Stimulated activated CD8-positive, alpha-beta memory T cell treated with anti-CD3 and anti-CD28 coated beads, Interleukin-15, amount 100 ng/mL, for 48 hours (primary cell): Measurements from ENCODE around the gene ZFP64.
"Not testable (repeated sequence)": the region's sequence is repeated elsewhere in the genome, so short reads cannot be mapped to it uniquely, and the experiment has no call there.

Experiments used
- DNase-seq, 2 donors: peaks; one replicate each; pipeline ENCODE4 v3.0.0-alpha.2; 2020; ENCODE audit warnings: low read depth in 2 of 2

ZFP64 gene

DNA sequence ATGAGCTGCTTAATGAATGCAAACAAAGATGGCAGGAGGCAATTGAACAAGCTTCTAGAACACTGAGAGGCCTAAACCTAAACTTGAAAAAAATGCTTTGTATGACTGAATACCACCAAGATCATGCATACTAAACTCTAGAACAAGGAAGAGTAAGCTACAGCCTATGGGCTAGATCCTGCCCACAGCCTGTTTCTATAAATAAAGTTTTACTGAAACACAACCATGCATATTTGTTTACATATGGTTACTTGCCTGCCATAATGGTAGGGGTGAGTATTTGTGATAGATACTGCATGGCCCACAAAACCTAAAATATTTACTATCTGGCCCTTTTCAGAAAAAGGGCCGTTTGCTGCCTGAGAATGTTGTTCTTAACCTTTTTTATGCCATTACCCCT lies 37.0 kb downstream of the ZFP64 start:
- no peak for DNase-seq

DNA sequence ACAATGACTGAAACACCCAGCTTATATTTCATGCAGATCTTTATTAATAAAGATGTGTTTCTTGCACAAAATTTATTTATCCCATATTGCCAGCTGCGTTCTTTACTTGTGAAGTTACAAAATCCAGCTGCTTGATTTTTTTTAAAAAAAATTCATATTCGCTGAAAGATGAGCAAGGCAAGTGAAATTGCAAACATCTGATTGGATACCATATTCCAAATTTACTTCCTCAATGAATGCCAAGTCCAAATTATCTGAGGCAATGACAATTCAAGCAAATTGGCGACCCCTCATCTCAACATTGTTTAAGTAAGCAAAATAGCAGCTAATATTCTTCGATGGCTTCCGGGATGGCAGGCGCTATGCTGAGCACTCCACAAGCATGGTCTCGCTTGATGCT lies 37.7 kb downstream of the ZFP64 start:
- DNase-seq = no peak

DNA sequence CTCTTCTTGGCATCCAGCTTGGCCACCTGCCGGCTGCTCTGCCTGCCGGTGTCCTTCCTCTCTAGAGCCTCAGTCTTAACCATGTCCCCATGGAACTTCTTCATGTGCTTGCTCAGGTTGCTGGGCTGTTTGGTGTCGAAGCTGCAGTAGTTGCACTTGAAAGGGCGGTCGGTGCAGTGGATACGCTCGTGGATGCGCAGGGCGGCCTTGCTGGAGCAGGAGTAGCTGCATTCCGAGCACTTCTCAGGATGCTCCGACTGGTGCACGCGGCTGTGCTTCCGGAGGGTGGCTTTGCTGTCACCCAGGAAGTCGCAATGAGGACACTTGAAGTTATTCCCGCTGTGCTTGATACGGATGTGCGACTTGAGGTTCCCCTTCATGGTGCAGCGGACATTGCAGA lies 38.7 kb downstream of the ZFP64 start:
- no peak for DNase-seq

DNA sequence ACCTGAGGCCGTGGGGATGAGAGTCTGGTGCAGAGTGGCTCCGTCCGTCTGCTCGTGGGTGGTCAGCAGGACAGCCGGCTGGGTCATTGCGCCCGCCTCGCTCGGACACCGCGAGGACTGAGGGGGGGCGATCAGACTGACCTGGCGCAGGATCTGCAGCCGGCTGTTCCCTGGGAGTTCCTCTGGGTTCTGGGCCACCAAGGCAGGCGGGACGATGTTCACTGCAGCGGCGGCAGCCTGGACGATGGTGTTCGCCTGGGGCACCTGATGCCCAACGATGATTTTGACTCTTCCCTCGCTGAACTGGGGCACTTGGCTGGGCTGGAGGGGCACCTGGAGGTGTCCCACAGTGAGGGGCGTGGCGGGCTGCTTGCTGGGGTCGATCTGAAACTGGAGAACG lies 39.2 kb downstream of the ZFP64 start:
- no peak for DNase-seq

DNA sequence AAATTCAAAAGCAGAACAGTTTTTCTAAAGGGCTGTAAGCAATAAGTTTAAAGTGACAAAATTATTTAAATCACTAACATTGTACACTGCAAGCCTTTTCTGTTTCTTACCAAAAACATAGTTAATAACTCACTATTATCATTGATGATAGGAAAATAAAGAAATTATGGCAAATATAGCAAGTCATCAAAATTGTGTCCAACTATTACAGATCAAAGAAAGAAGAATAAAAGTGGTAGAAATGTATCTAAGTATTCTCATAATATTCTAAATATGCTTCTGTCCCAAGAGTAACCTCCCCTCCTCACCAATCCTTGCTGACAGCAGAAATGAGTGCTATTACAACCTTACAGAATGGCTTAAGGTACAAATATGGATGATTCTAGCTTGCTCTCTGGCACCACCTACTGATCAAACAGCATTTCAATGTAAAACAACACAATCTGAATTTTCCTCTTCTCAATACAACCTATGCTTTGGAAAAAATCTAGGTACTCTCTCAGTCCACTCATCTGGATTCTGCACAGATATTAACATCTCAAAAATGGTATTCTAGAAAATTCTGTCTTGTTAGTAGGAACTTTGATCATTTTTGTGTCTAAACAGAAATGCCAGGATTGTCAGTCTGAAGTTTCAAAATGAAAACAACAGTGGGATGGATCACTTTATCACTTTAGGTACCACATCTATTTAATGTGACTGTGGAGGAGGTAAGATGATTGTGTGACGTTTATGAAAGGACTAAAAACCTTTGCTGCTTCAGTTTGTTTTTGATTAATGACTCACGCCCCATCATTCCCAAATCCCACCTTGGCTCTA lies 40.9 kb downstream of the ZFP64 start:
- DNase-seq = no peak

DNA sequence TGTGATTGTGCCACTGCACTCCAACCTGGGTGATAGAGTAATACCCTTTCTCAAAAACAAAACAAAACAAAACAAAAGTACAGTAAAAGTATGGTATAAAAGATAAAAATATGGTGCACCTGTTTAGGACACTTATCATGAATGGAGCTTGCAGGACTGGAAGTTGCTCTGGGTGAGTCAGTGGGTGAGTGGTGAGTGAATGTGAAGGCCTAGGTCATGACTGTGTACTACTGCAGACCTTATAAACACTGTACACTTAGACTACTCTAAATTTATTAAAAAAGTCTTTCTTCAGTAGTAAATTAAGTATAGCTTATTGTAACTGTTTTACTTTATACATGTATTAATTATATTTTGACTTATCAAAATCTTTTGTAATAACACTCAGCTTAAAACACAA lies 46.0 kb downstream of the ZFP64 start:
- DNase-seq = no peak

DNA sequence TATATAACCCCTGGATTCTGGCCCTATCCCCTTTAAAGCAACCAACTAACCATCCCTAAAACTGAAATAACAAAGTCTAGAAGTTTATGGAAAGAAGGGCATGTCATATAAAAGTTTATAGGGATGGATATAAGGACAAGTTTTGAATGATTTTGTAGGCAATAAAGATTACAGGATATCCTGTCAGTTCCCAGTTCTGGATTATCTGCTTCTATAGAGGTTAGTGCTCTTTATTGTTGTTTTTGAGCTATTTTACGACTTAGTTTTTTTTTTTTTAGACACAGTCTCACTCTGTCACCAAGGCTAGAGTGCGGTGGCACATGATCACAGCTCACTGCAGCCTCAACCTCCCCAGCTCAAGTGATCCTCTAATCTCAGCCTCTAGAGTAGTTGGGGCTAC lies 48.3 kb downstream of the ZFP64 start:
- DNase-seq = no peak

DNA sequence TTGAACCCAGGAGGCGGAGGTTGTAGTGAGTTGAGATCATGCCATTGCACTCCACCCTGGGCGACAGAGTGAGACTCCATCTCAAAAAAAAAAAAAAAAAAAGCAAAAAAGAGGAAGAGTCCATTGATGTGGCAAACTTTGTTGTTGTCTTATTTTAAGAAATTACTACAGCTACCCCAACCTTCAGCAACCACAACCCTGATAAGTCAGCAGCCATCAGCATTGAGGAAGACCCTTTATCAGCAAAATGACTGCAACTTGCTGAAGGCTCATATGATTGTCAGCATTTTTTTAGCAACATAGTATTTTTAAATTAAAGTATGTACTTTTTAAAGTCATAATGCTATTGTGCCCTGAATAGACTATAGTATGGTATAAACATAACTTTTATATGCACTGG lies 48.8 kb downstream of the ZFP64 start:
- no peak for DNase-seq

DNA sequence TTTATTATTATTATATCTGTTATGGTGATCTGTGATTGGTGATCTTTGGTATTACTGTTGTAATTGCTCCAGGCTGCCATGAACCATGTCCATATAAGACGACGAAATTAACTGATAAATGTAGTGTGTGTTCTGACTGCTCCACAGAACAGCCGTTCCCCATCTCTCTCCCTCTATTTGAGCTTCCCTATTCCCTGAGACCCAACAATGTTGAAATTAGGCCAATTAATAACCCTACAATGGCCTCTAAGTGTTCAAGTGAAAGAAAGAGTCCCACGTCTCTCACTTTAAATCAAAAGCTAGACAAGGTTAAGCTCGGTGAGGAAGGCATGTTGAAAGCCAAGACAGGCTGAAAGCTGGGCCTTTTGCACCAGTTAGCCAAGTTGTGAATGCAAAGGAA lies 51.6 kb downstream of the ZFP64 start:
- no peak for DNase-seq

DNA sequence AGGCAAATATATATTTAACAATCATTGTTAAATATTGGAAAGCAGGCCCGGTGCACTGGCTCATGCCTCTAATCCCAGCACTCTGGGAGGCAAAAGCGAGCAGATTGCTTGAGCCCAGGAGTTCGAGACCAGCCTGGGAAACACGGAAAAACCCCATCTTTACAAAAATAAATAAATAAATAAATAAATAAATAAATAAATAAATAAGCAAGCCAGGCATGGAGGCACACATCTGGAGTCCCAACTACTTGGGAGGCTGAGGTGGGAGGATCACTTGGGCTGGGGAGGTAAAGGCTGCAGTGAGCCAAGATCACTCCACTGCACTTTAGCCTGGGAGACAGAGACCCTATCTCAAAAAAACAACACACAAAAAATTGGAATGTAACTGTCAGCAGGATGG lies 53.7 kb downstream of the ZFP64 start:
- no peak for DNase-seq

DNA sequence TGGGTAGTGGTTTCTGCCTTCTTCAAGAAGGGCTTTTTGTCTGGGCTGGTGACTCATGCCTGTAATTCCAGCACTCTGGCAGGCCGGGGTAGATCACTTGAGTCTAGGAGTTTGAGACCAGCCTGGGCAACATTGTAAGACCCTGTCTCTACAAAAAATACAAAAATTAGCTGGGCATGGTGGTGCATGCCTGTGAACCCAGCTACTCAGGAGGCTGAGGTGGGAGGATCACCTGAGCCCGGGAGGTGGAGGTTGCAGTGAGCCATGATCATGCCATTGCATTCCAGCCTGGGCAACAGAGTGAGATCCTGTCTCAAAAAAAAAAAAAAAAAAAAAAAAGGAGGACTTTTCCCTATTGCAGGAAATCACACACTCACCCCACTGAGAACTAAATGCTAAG lies 57.9 kb downstream of the ZFP64 start:
- not testable (repeated sequence) for DNase-seq

DNA sequence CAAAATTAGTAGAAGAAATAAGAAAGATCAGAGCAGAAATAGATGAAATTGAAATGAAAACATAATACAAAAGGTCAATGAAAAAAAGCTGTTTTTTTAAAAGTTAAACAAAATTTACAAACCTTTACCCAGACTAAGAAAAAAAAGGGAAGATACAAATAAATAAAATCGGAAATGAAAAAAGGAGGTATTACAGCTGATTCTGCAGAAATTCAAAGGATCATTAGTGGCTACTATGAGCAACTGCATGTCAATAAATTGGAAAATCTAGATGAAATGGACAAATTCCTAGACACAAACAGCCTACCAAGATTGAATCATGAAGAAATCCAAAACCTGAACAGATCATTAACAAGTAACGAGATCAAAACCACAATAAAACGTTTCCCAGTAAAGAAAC lies 59.2 kb downstream of the ZFP64 start:
- DNase-seq = no peak

DNA sequence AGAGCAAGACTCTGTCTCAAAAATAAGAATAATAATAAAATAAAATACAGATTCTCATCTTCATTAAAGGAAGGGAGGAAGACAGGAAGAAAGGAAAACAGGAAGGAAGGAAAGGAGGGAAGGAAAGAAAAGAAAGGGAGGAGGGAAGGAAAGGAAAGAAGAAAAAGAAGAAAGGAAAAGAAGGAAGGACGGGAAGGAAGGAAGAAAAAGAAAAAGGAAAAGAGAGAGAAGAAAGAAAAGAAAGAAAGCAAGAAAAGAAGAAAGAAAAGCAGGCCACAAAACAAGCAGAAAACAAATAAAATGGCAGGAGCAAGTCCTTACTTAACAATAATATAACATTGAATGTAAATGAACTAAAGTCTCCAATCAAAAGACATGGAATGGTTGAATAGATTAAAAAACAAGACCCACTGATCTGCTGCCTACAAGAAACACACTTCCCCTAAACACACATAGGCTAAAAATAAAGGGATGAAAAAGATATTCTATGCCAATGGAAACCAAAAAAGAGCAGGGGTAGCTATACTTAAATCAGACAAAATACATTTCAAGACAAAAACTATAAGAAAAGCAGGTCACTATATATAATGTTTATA lies 60.4 kb downstream of the ZFP64 start:
- no peak for DNase-seq

DNA sequence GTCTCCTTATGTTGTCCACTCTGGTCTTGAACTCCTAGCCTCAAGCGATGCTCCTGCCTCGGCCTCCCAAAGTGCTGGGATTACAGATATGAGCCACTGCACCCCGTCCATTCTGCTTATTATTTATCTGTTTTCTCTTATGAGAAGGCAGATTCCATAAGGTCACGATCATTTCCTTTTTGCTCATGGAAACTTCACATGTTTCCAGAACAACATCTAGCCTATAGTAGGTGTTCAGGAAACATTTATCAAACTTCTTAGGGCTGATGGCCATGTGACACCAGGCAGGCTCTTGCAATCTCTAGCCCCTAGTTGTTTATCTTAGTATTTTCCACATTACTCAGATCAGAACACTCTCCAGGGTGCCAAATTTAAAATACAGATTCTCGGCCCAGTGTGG lies 61.2 kb downstream of the ZFP64 start:
- DNase-seq = no peak

DNA sequence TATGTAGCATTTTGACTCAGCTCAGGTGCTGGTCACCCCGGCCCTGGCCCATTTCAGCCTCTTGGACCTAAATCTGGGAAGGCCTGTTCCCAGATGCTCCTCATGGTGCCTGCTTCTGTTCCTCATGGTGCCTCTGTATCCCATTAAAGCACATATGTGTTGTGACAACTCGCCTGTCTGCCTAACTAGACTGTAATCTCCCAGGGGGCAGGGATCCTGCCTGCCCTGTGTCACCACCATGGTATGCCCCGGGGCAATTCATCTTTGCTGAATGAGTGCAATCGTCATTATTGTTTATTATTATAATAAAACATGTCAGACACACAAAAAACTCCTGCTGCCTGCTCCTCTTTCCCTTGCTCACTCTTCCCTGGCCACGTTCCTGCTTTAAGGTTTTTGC lies 62.0 kb downstream of the ZFP64 start:
- no peak for DNase-seq

DNA sequence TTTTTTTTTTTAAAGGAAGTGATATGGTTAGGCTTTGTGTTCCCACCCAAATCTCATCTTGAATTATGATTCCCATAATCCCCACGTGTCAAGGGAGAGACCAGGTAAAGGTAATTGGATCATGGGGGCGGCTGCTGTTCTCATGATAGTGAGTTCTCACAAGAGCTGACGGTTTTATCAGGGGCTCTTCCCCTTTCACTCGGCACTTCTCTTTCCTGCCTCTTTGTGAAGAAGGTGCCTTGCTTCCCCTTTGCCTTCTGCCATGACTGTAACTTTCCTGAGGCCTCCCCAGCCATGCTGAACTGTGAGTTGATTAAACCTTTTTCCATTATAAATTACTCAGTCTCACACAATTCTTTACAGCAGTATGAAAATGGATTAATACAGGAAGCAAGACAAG lies 64.3 kb downstream of the ZFP64 start:
- no peak for DNase-seq

DNA sequence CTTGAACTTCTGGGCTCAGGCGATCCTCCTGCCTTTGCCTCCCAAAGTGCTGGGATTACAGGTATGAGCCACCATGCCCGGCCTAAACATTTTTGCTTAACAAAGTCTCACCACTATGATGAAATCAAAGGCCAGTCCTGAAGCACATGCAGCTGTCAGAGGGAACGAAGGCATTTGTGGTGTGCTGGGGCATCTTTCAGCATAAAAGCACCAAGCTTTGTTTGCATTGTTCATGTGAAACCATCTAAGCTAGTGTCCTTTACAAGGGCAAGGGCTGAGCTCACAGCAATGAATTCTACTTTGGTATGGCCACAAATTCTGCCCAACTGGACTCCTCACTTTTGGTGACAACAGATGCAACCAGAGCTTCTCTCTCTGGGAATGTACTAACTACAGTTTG lies 66.8 kb downstream of the ZFP64 start:
- no peak for DNase-seq

DNA sequence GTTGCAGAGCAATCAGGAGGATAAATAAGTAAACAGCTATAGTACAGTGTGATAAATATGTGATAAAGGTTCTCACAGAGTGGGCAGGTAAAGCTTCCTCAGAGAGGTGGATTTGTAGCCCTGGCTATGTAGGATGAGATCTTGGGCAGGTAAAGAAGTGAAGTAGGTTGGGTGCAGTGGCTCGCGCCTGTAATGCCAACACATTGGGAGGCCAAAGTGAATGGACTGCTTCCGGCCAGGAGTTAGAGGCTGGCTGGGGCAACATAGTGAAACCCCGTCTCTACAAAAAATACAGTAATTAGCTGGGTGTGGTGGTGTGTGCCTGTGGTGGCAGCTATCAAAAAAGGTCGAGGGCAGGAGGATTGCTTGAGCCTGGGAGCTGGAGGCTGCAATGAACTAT lies 72.9 kb downstream of the ZFP64 start:
- no peak for DNase-seq

DNA sequence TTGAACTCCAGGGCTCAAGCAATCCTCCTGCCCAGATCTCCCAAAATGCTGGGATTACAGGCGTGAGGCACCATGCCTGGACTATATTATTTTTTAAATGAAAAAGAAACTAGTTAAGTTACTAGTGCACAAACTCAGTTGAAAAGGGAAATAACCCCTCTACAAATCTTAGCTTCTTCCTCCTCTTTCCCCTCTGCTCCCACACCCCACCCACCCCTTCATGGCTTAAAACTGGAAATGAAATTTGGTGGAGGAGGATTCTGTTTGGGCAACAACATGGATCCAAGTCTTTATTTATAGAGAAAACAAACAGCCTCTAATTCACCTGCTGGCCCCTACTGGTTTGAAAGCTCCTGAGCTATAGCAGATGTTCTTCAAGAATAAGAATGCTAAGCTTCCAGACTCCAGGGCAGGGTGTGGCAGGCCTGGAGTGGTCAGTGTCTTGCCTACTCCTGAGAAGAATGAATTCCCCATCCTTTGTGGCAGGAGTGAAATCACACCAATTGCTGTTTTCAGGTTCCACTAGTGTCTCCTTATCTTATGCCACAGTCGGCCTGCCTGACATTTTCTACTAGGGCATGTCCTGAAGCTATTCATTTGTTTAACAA lies 73.5 kb downstream of the ZFP64 start:
- no peak for DNase-seq

DNA sequence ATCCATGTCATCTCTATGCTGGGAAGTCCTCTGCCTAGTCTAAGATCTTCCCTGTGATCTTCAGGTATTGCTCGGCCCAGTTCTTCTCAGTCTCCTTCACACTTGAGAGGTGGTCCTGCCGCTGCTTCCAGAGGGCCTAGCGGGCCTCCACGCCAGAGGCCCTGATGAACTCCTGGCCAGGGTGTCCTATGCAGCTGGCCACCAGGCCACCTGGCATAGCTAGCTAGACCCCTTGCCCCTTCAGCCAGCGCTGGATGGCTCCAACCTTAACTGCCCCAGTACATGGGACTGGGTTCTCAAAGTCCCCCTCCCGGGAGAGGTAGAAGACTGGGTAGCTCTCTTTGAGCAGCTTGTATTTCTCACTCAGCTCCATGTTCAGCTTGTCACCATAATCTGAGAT lies 81.1 kb downstream of the ZFP64 start:
- DNase-seq = no peak

DNA sequence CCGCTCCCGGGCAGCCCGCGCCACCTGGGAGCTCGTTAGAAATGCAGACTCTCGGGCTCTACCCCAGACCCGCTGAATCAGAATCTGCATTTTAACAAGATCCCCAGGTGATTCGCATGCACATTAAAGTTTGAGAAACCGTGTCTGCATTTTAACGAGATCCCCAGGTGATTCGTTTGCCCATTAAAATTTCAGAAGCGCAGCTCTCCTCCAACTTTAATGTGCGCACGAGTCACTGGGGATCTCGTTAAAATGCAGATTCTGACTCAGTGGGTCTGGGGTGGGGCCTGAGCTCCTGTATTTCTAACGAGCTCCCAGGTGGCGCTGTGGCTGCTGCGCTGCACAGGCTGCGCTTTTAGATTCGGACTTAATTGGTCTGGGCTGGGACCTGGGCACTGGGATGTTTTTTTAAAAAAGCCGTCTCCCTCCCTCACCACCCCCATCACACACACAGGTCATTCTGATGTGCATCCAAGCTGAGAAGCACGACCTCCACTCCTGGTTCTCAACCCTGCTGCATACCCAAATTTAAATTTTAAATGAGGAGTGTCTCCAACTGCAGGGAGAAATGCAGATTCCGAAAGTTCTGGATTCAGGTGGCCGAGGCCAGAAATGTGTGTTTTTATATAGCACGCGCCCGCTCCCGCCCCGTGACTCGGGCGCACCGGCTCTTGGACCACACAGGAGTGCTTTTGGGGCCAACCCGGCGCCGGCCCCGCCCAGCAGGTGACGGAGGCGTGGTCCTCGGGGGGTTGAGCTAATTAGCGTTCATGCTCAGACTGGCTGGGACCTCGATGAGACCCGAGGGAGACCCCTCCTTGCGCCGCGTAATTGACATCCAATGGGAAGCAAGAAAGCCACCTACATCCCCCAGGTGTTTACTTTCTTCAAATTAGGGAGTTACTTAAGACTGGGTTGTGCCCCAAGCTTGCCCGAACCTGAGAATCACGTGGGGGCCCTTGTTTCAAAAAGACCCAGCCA lies 85.8 kb downstream of the ZFP64 start:
- no peak for DNase-seq
